HEK293 (cell line): ENCODE measurements around the gene SLC2A5.

Experiments
- OVOL3 ChIP-seq: fragments of 450-650 bp; formaldehyde crosslinking; IDR thresholded peaks from 2 replicates; pipeline ENCODE4 v1.5.1; 2016; ENCODE audit warnings: missing biosample characterization, missing genetic modification characterization
- ZBTB7A ChIP-seq: fragments of 450-650 bp; formaldehyde crosslinking; IDR thresholded peaks from 2 replicates; pipeline ENCODE4 v1.5.1; 2016; ENCODE audit warnings: low read depth, missing biosample characterization, missing genetic modification characterization
- ZFP3 ChIP-seq: fragments of 450-650 bp; formaldehyde crosslinking; IDR thresholded peaks from 2 replicates; pipeline ENCODE4 v1.5.1; 2016; ENCODE audit warnings: low read depth, missing biosample characterization, missing genetic modification characterization
- ZNF146 ChIP-seq: fragments of 450-650 bp; formaldehyde crosslinking; IDR thresholded peaks from 2 replicates; pipeline ENCODE4 v1.5.1; 2016; ENCODE audit warnings: missing biosample characterization, missing genetic modification characterization
- ZNF274 ChIP-seq, 2 experiments: fragments of 200-500 bp in 1 of 2; fragments of 450-650 bp in 1 of 2; sonication (Bioruptor generic) in 1 of 2; formaldehyde crosslinking in 1 of 2; IDR thresholded peaks; 2 replicates each; pipeline versions ENCODE4 v1.5.1 to v1.6.1; 2014 to 2016; ENCODE audit warnings: borderline replicate concordance in 1 of 2, inconsistent platforms in 1 of 2, low read length in 1 of 2, missing biosample characterization in 1 of 2, missing genetic modification characterization in 1 of 2
- ZNF600 ChIP-seq: fragments of 450-650 bp; formaldehyde crosslinking; IDR thresholded peaks from 2 replicates; pipeline ENCODE4 v1.5.1; 2016; ENCODE audit warnings: missing biosample characterization, missing genetic modification characterization
- TF ChIP-seq, protein P1 (sequence below): fragments of 450-650 bp; formaldehyde crosslinking; IDR thresholded peaks from 2 replicates; pipeline ENCODE4 v1.5.1; 2016; ENCODE audit warnings: missing biosample characterization, missing genetic modification characterization
- TF ChIP-seq, protein P2 (sequence below): fragments of 450-650 bp; formaldehyde crosslinking; IDR thresholded peaks from 2 replicates; pipeline ENCODE4 v1.5.1; 2016; ENCODE audit warnings: missing biosample characterization, missing genetic modification characterization

DNA sequence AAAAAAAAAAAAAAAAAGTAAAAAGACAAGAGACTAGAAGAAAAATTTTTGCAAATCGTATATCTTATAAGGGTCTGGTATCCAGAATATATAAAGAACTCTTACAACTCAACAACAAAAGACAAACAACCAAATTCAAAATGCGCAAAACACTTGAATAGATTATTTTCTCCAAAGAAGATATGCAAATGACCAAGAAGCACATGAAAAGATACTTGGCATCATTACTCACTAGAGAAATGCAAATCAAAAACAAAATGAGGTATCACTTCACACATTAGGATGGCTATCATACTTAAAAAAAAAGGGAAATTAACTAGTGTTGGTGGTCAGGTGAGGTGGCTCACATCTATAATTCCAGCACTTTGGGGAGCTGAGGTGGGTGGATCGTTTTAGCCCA is 12.0 kb upstream of the SLC2A5 start:
- TF ChIP-seq, protein P1, sequence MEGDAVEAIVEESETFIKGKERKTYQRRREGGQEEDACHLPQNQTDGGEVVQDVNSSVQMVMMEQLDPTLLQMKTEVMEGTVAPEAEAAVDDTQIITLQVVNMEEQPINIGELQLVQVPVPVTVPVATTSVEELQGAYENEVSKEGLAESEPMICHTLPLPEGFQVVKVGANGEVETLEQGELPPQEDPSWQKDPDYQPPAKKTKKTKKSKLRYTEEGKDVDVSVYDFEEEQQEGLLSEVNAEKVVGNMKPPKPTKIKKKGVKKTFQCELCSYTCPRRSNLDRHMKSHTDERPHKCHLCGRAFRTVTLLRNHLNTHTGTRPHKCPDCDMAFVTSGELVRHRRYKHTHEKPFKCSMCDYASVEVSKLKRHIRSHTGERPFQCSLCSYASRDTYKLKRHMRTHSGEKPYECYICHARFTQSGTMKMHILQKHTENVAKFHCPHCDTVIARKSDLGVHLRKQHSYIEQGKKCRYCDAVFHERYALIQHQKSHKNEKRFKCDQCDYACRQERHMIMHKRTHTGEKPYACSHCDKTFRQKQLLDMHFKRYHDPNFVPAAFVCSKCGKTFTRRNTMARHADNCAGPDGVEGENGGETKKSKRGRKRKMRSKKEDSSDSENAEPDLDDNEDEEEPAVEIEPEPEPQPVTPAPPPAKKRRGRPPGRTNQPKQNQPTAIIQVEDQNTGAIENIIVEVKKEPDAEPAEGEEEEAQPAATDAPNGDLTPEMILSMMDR (tag by site-specific recombination) = no peak
- TF ChIP-seq ZFP3 (tag by site-specific recombination) (no peak), ZNF146 (tag by site-specific recombination) (no peak), OVOL3 (tag by site-specific recombination) (no peak), ZNF600 (tag by site-specific recombination) (no peak), ZNF274 (IDR thresholded peaks at IDR 0.05; ENCODE audit: low read length) (no peak), ZNF274 (tag by site-specific recombination; IDR thresholded peaks at IDR 0.05; ENCODE audit: borderline replicate concordance) (no peak), ZBTB7A (tag by site-specific recombination) (no peak)
- TF ChIP-seq, protein P2, sequence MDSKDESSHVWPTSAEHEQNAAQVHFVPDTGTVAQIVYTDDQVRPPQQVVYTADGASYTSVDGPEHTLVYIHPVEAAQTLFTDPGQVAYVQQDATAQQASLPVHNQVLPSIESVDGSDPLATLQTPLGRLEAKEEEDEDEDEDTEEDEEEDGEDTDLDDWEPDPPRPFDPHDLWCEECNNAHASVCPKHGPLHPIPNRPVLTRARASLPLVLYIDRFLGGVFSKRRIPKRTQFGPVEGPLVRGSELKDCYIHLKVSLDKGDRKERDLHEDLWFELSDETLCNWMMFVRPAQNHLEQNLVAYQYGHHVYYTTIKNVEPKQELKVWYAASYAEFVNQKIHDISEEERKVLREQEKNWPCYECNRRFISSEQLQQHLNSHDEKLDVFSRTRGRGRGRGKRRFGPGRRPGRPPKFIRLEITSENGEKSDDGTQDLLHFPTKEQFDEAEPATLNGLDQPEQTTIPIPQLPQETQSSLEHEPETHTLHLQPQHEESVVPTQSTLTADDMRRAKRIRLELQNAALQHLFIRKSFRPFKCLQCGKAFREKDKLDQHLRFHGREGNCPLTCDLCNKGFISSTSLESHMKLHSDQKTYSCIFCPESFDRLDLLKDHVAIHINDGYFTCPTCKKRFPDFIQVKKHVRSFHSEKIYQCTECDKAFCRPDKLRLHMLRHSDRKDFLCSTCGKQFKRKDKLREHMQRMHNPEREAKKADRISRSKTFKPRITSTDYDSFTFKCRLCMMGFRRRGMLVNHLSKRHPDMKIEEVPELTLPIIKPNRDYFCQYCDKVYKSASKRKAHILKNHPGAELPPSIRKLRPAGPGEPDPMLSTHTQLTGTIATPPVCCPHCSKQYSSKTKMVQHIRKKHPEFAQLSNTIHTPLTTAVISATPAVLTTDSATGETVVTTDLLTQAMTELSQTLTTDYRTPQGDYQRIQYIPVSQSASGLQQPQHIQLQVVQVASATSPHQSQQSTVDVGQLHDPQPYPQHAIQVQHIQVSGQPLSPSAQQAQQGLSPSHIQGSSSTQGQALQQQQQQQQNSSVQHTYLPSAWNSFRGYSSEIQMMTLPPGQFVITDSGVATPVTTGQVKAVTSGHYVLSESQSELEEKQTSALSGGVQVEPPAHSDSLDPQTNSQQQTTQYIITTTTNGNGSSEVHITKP (tag by site-specific recombination) = no peak
